OCI-LY7 (cell line): ENCODE results near the gene DYNLT2B.

Experiments
- CTCF ChIP-seq: fragments of 200-600 bp; sonication (generic); conservative IDR thresholded peaks from 2 replicates; pipeline ENCODE4 v1.5.1; 2014; ENCODE audit warnings: mild to moderate bottlenecking, antibody characterized with exemption, low read length, moderate library complexity, mixed read lengths
- EZH2phosphoT487 ChIP-seq: fragments of 200-600 bp; sonication (generic); IDR thresholded peaks from 2 replicates; pipeline ENCODE4 v1.6.1; 2018; ENCODE audit warnings: low read depth, borderline replicate concordance, mild to moderate bottlenecking, mixed run types, antibody characterized with exemption, low read length, moderate library complexity, mixed read lengths

GRCh38 chr3:196280689-196281440 is 37.2 kb downstream of the DYNLT2B start:
- TF ChIP-seq CTCF: no peak
- TF ChIP-seq EZH2phosphoT487: no peak
